Measurements from ENCODE around the gene PER3. TPM values are rescaled to one million over a fixed set of nuclear protein-coding genes. Genes with fewer than 3 reads are reported as not detected.

Gene PER3
- total RNA-seq, 1 experiment from 2014 or later: 9.0 TPM

GRCh38 chr1:7778133-7778628, 5.9 kb upstream of the PER3 start:
- H4K8ac ChIP-seq (replicated peaks; ENCODE audit: insufficient read length, low read depth, low read length): no peak overlapping the region
- H2BK12ac ChIP-seq (ENCODE audit: insufficient read length, low read depth, low read length): no peak overlapping the region
- no peak overlapping the region for H3K4me3 Mint-ChIP-seq
- no peaks in the 10 kb centered on the region for H3K79me1 ChIP-seq (ENCODE audit: insufficient read depth, low read depth, low read length, poor library complexity, severe bottlenecking)
- H2BK20ac ChIP-seq (ENCODE audit: low read depth, low read length, poor library complexity, severe bottlenecking): no peak overlapping the region
- H3K14ac ChIP-seq (ENCODE audit: insufficient read depth, low read length): no peak overlapping the region
- H3K36me3 Mint-ChIP-seq (ENCODE audit: insufficient read depth in 1 of 3, low read depth in 3 of 3): peaks cover 31 to 66% (median 60%) of the 10 kb centered on the region in 3 experiments
- no peak overlapping the region for H3K4ac ChIP-seq (ENCODE audit: low read depth, low read length)
- H3K27ac ChIP-seq (ENCODE audit: insufficient read length, low read depth, low read length): no peak overlapping the region
- H2AFZ ChIP-seq (ENCODE audit: low read length): no peak overlapping the region
- no peak overlapping the region for H3K56ac ChIP-seq (ENCODE audit: insufficient read length, low read depth, low read length)
- H3T11ph ChIP-seq (ENCODE audit: low read length): no peak overlapping the region
- H3K9ac ChIP-seq (ENCODE audit: extremely low read depth, insufficient read length, low read length): no peak overlapping the region
- H4K91ac ChIP-seq (ENCODE audit: insufficient read length, low read depth, low read length): no peak overlapping the region
- TF ChIP-seq, protein P1, sequence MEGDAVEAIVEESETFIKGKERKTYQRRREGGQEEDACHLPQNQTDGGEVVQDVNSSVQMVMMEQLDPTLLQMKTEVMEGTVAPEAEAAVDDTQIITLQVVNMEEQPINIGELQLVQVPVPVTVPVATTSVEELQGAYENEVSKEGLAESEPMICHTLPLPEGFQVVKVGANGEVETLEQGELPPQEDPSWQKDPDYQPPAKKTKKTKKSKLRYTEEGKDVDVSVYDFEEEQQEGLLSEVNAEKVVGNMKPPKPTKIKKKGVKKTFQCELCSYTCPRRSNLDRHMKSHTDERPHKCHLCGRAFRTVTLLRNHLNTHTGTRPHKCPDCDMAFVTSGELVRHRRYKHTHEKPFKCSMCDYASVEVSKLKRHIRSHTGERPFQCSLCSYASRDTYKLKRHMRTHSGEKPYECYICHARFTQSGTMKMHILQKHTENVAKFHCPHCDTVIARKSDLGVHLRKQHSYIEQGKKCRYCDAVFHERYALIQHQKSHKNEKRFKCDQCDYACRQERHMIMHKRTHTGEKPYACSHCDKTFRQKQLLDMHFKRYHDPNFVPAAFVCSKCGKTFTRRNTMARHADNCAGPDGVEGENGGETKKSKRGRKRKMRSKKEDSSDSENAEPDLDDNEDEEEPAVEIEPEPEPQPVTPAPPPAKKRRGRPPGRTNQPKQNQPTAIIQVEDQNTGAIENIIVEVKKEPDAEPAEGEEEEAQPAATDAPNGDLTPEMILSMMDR (conservative IDR thresholded peaks at IDR 0.05): no peak
- H3K18ac ChIP-seq (ENCODE audit: insufficient read length, low read depth, low read length): no peak overlapping the region
- WGBS (ENCODE audit: extremely low coverage, insufficient read length, low lambda C conversion rate): no CpG with 5 or more reads among the region's 4 CpGs
- no peaks in the 10 kb centered on the region for H3K27me3 ChIP-seq (ENCODE audit: insufficient read depth, low read length)
- no peaks in the 10 kb centered on the region for H3K4me1 ChIP-seq (ENCODE audit: insufficient read depth, low read length)
- no peak overlapping the region for H2BK15ac ChIP-seq (ENCODE audit: low read depth, low read length)
- H4K5ac ChIP-seq (ENCODE audit: insufficient read length, low read depth, low read length): no peak overlapping the region
- no peak overlapping the region for H2AK5ac ChIP-seq (ENCODE audit: insufficient read length, low read length)
- H2BK5ac ChIP-seq (ENCODE audit: insufficient read length, low read length): no peak overlapping the region
- no peak for DNase-seq
- peaks cover 0 to 7% of the 10 kb centered on the region in 2 experiments; a peak in 2 of 4 replicates for H3K4me1 Mint-ChIP-seq
- H3K9me3 ChIP-seq (ENCODE audit: control insufficient read depth, low read depth, low read length): no peaks in the 10 kb centered on the region
- H3K4me2 ChIP-seq (ENCODE audit: insufficient read depth, insufficient read length, low read length): no peak overlapping the region
- H3K23me2 ChIP-seq (ENCODE audit: insufficient read length, low read depth, low read length, poor library complexity, severe bottlenecking): peaks cover 3% of the 10 kb centered on the region
- H3K79me2 ChIP-seq (ENCODE audit: insufficient read depth, low read length): no peaks in the 10 kb centered on the region
- H3K23ac ChIP-seq (ENCODE audit: insufficient read length, low read depth, low read length): no peak overlapping the region
- H3K27me3 Mint-ChIP-seq (ENCODE audit: low read depth): no peaks in the 10 kb centered on the region
- no peak overlapping the region for H2BK120ac ChIP-seq (ENCODE audit: low read depth, low read length, poor library complexity, severe bottlenecking)
- H4K20me1 ChIP-seq (ENCODE audit: control insufficient read depth, insufficient read depth, insufficient read length): no peaks in the 10 kb centered on the region
- H3K27ac Mint-ChIP-seq: no peak overlapping the region
- H3K9me3 Mint-ChIP-seq: peaks cover 0 to 2% of the 10 kb centered on the region in 2 experiments; a peak in 2 of 5 replicates

Measured in H9 (cell line).